Right lobe of liver (tissue), 4 donors: Measurements from ENCODE around the gene CFAP157.

Experiments used
- POLR2A ChIP-seq: fragments of 450-650 bp; IDR thresholded peaks from one replicate; pipeline ENCODE4 v1.6.1; 2017; ENCODE audit warnings: antibody characterized with exemption, mild to moderate bottlenecking
- TF ChIP-seq, protein P1 (sequence below), 4 donors: fragments of 200-600 bp in 3 of 4; fragments of 450-650 bp in 1 of 4; IDR thresholded peaks; one replicate each; pipeline versions ENCODE4 v1.5.1 to v1.8.0; 2016 to 2022; ENCODE audit warnings: antibody characterized with exemption in 4 of 4, mild to moderate bottlenecking in 2 of 4
- donor health status: DM: no; HTN: no; CAD: no.
- donor health status: DM: no; HTN: no; CAD: no.
- donor health status: DM: no; HTN: yes; CAD: no.

DNA sequence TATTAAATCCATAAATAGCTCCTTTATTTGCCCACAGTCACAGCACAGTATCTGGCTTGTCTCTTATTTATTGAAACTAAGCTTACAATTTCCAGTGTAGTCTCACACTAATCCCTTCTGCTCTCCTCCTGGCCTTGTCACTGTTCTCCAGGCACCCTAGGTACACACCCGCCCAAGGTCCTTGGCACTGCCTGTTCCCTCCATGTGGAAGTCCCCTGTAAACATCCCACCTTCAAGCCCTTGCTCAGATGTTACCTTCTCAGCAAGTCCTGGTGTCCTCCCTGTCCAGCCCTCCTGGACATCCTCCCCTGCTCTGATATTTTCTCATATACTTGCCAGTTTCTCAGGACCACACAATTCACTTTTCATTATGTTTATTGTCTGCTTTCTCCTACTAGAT, 44.2 kb upstream of the CFAP157 start:
- no peak for TF ChIP-seq POLR2A
- TF ChIP-seq, protein P1, sequence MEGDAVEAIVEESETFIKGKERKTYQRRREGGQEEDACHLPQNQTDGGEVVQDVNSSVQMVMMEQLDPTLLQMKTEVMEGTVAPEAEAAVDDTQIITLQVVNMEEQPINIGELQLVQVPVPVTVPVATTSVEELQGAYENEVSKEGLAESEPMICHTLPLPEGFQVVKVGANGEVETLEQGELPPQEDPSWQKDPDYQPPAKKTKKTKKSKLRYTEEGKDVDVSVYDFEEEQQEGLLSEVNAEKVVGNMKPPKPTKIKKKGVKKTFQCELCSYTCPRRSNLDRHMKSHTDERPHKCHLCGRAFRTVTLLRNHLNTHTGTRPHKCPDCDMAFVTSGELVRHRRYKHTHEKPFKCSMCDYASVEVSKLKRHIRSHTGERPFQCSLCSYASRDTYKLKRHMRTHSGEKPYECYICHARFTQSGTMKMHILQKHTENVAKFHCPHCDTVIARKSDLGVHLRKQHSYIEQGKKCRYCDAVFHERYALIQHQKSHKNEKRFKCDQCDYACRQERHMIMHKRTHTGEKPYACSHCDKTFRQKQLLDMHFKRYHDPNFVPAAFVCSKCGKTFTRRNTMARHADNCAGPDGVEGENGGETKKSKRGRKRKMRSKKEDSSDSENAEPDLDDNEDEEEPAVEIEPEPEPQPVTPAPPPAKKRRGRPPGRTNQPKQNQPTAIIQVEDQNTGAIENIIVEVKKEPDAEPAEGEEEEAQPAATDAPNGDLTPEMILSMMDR (IDR thresholded peaks at IDR 0.05), result no peak
